Lower leg skin (tissue), 3 donors: ENCODE results near the gene ADCY2.

Experiments
- CTCF ChIP-seq, 3 donors: fragments of 450-650 bp; IDR thresholded peaks; one replicate each; pipeline ENCODE4 v1.5.1; 2016; ENCODE audit warnings: antibody characterized with exemption in 3 of 3, mild to moderate bottlenecking in 3 of 3, moderate library complexity in 2 of 3
- POLR2A ChIP-seq, 2 donors: fragments of 450-650 bp; IDR thresholded peaks; one replicate each; pipeline ENCODE4 v1.6.1; 2016 to 2017; ENCODE audit warnings: antibody characterized with exemption in 2 of 2, mild to moderate bottlenecking in 1 of 2, moderate library complexity in 1 of 2

DNA sequence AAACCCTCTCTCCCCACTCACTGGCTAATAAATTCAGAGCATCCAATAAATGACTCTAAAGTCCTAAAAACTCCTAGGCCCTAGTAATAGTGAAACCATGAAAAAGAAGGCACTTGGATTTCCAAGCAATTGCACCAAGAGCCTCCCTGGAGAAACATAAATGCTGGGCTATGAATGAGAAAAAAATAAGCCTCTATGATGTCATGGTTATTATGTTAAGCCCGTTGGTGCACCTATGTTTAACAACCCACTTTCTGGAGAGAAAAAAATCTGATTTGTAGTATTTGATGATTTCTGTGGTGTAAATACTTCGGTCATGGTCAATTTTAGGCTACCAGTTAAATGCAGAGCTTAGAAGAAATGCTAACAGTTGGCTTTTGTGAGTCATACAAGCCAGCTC lies 446.6 kb downstream of the ADCY2 start:
- no peak for TF ChIP-seq CTCF (IDR thresholded peaks at IDR 0.05)
- TF ChIP-seq POLR2A (IDR thresholded peaks at IDR 0.05), result no peak
